Amniotic epithelial cell (primary cell): ENCODE results near the gene PRKN.
"Not testable (repeated sequence)": the region's sequence is repeated elsewhere in the genome, so short reads cannot be mapped to it uniquely, and the experiment has no call there.

Experiments used
- DNase-seq: peaks from one replicate; pipeline ENCODE4 v3.0.0-alpha.2; 2010; ENCODE audit warnings: low read depth

Gene PRKN

GRCh38 chr6:161908872-161909271 is 818.7 kb downstream of the PRKN start:
- DNase-seq, result no peak

- DNase-seq, result no peak
Measured at GRCh38 chr6:161906571-161906970, 821.0 kb downstream of the PRKN start.

GRCh38 chr6:161903584-161904212 is 823.9 kb downstream of the PRKN start:
- no peak for DNase-seq

- DNase-seq, result no peak
Measured at GRCh38 chr6:161901740-161902426, 825.7 kb downstream of the PRKN start.

GRCh38 chr6:161894436-161894835 is 833.1 kb downstream of the PRKN start:
- no peak for DNase-seq

- DNase-seq, result no peak
Measured at GRCh38 chr6:161891542-161891941, 836.0 kb downstream of the PRKN start.

GRCh38 chr6:161890832-161891297 is 836.7 kb downstream of the PRKN start:
- DNase-seq, result no peak

GRCh38 chr6:161890133-161890831 is 837.3 kb downstream of the PRKN start:
- DNase-seq, result no peak

- DNase-seq, result no peak
Measured at GRCh38 chr6:161889324-161889723, 838.2 kb downstream of the PRKN start.

- DNase-seq, result not testable (repeated sequence)
Measured at GRCh38 chr6:161886545-161886944, 841.0 kb downstream of the PRKN start.

GRCh38 chr6:161884782-161885181 is 842.8 kb downstream of the PRKN start:
- DNase-seq, result no peak

GRCh38 chr6:161882196-161882765 is 845.3 kb downstream of the PRKN start:
- no peak for DNase-seq

- no peak for DNase-seq
Measured at GRCh38 chr6:161880056-161880455, 847.5 kb downstream of the PRKN start.

GRCh38 chr6:161876231-161876630 is 851.3 kb downstream of the PRKN start:
- DNase-seq, result no peak

GRCh38 chr6:161870236-161870901 is 857.2 kb downstream of the PRKN start:
- DNase-seq, result no peak

- DNase-seq, result no peak
Measured at GRCh38 chr6:161869491-161869890, 858.1 kb downstream of the PRKN start.

GRCh38 chr6:161866570-161866969 is 861.0 kb downstream of the PRKN start:
- no peak for DNase-seq

- DNase-seq, result not testable (repeated sequence)
Measured at GRCh38 chr6:161861061-161861460, 866.5 kb downstream of the PRKN start.

GRCh38 chr6:161853657-161854056 is 873.9 kb downstream of the PRKN start:
- DNase-seq, result no peak

- DNase-seq, result not testable (repeated sequence)
Measured at GRCh38 chr6:161851486-161851885, 876.1 kb downstream of the PRKN start.

GRCh38 chr6:161850562-161850961 is 877.0 kb downstream of the PRKN start:
- no peak for DNase-seq

GRCh38 chr6:161847628-161848027 is 879.9 kb downstream of the PRKN start:
- DNase-seq, result no peak
